Activated CD4-positive, alpha-beta T cell treated with anti-CD3 and anti-CD28 coated beads for 24 hours (primary cell): ENCODE data around the gene ANKHD1.

ENCODE experiments used
- DNase-seq, 2 donors: peaks; one replicate each; pipeline ENCODE4 v3.0.0-alpha.2; 2020; ENCODE audit warnings: low read depth in 2 of 2

ANKHD1 gene

GRCh38 chr5:140540227-140540626 is 138.6 kb downstream of the ANKHD1 start:
- DNase-seq: no peak

- no peak for DNase-seq
Measured at GRCh38 chr5:140542972-140543371, 141.3 kb downstream of the ANKHD1 start.

- DNase-seq: no peak
Measured at GRCh38 chr5:140544986-140545385, 143.4 kb downstream of the ANKHD1 start.

- no peak for DNase-seq
Measured at GRCh38 chr5:140545606-140546005, 144.0 kb downstream of the ANKHD1 start.

GRCh38 chr5:140546851-140547507 is 145.3 kb downstream of the ANKHD1 start:
- no peak for DNase-seq

- peak; percentile 79 to 80 for DNase-seq
Measured at GRCh38 chr5:140547508-140548299, 146.1 kb downstream of the ANKHD1 start, which contains the start of gene EIF4EBP3. TSS of gene EIF4EBP3 (plus strand) at chr5:140547662. CDS start at chr5:140547738, 76 bp downstream.

- DNase-seq: no peak
Measured at GRCh38 chr5:140548300-140548688, 146.7 kb downstream of the ANKHD1 start.

GRCh38 chr5:140548791-140549190 is 147.2 kb downstream of the ANKHD1 start:
- no peak for DNase-seq

GRCh38 chr5:140549237-140550144 is 147.9 kb downstream of the ANKHD1 start:
- no peak for DNase-seq

- no peak for DNase-seq
Measured at GRCh38 chr5:140550147-140551079, 148.8 kb downstream of the ANKHD1 start.

GRCh38 chr5:140551872-140552271 is 150.2 kb downstream of the ANKHD1 start:
- DNase-seq: no peak

GRCh38 chr5:140553657-140554056 is 152.0 kb downstream of the ANKHD1 start:
- no peak for DNase-seq

- DNase-seq: no peak
Measured at GRCh38 chr5:140554454-140554853, 152.8 kb downstream of the ANKHD1 start.

- no peak for DNase-seq
Measured at GRCh38 chr5:140555747-140556312, 154.2 kb downstream of the ANKHD1 start.

- no peak for DNase-seq
Measured at GRCh38 chr5:140556438-140556837, 154.8 kb downstream of the ANKHD1 start.

- DNase-seq: peak; percentile 70 to 85
Measured at GRCh38 chr5:140557136-140557805, 155.6 kb downstream of the ANKHD1 start, which contains the start of gene SRA1. TSS of gene SRA1 (minus strand) at chr5:140557473. CDS start at chr5:140557452, 21 bp downstream.

- DNase-seq: no peak
Measured at GRCh38 chr5:140557965-140558364, 156.3 kb downstream of the ANKHD1 start.

- DNase-seq: no peak
Measured at GRCh38 chr5:140558542-140558941, 156.9 kb downstream of the ANKHD1 start.

GRCh38 chr5:140560227-140560626 is 158.6 kb downstream of the ANKHD1 start:
- DNase-seq: no peak
